ENCODE data around the gene TBRG4. TPM values are rescaled to one million over a fixed set of nuclear protein-coding genes. Genes with fewer than 3 reads are reported as not detected.

The TBRG4 gene
- total and polyA plus RNA-seq, 2 donors (not counting 3 experiments of a cell fraction or from before 2014, with no cell fraction given), result 43.7 to 56.7 TPM

GRCh38 chr7:45078125-45078681 lies 33.3 kb downstream of the TBRG4 start:
- Histone ChIP-seq H2AFZ (ENCODE audit: low read depth, low read length) (no peak overlapping the region), H3K27me3 (ENCODE audit: control insufficient read depth in 2 of 2, insufficient read depth in 2 of 2, low read length in 2 of 2) (no peaks in the 10 kb centered on the region), H3K9me3 (replicated peaks; ENCODE audit: control insufficient read depth, insufficient read depth, low read length) (no peaks in the 10 kb centered on the region), H3K4me2 (ENCODE audit: insufficient read depth, low read length) (no peak overlapping the region), H3K9ac (replicated peaks; ENCODE audit: extremely low read depth, insufficient read depth, low read length) (no peak overlapping the region), H3K4me3 (replicated peaks in 1 of 3; ENCODE audit: insufficient read depth in 1 of 3, low read depth in 1 of 3, low read length in 3 of 3) (no peak overlapping the region), H4K20me1 (replicated peaks; ENCODE audit: control insufficient read depth, extremely low read depth, insufficient read depth, low read length) (no peaks in the 10 kb centered on the region), H3K79me2 (ENCODE audit: control insufficient read depth, insufficient read depth, low read length) (no peaks in the 10 kb centered on the region), H3K36me3 (ENCODE audit: control insufficient read depth in 2 of 2, extremely low read depth in 1 of 2, insufficient read depth in 2 of 2, low read length in 2 of 2) (peaks cover 4 to 33% of the 10 kb centered on the region in 2 experiments), H3K4me1 (ENCODE audit: control insufficient read depth, extremely low read depth, insufficient read depth, low read length) (no peaks in the 10 kb centered on the region), H3K9me1 (replicated peaks; ENCODE audit: control insufficient read depth, extremely low read depth, insufficient read depth, low read length) (no peaks in the 10 kb centered on the region), H3K27ac (ENCODE audit: insufficient read depth, low read depth, low read length) (no peak overlapping the region)
- no peak for DNase-seq (ENCODE audit: low read depth, low spot score)
- FAIRE-seq, result no peak
- BruUV-seq (replicated peaks), result no TSS peak
- intact Hi-C loops (cut with micrococcal nuclease), result loop anchor here (5.0 kb wide), 1 partner anchor 106 kb away; no protein-coding TSS in a partner anchor
- ChIA-PET CTCF (no interaction called here), POLR2A (no interaction called here)
- TF ChIP-seq GATA2 (IDR thresholded peaks at IDR 0.05; ENCODE audit: insufficient read depth, insufficient read length, low read depth, low read length) (no peak), POLR2A (IDR thresholded peaks at IDR 0.05; ENCODE audit: low read depth, low read length) (no peak), JUN (IDR thresholded peaks at IDR 0.05; ENCODE audit: borderline replicate concordance, insufficient read depth, insufficient read length, low read depth) (no peak), EZH2 (IDR thresholded peaks at IDR 0.05; ENCODE audit: borderline replicate concordance, low read depth, low read length, severe bottlenecking) (no peak), MYC (IDR thresholded peaks at IDR 0.05; ENCODE audit: low read depth, low read length) (no peak), CTCF (IDR thresholded peaks at IDR 0.05; ENCODE audit: extremely low read depth in 1 of 2, insufficient read depth in 1 of 2, low read depth in 1 of 2, low read length in 2 of 2) (no peak), MAX (IDR thresholded peaks at IDR 0.05; ENCODE audit: insufficient read depth, insufficient read length) (no peak), FOS (IDR thresholded peaks at IDR 0.05; ENCODE audit: borderline replicate concordance, insufficient read depth, low read length) (no peak), POLR2AphosphoS5 (IDR thresholded peaks at IDR 0.05; ENCODE audit: insufficient read depth, low read depth, low read length) (no peak)
- dilution Hi-C loops (cut with MboI; ENCODE audit: extremely low pct_ligation_motif_present, low sequenced_read_pairs), result no loop called here
